Activated B cell treated with CpG ODN at 0.5 μM for 24 hours (primary cell): Measurements from ENCODE around the gene PDCD5. TPM values are rescaled to one million over a fixed set of nuclear protein-coding genes. Genes with fewer than 3 reads are reported as not detected.

Experiments used
- ATAC-seq: fragments of 200-7000 bp; cut with Tn5 transposase; one replicate; pipeline ENCODE4 v1.10.0; 2021; ENCODE audit warnings: low read depth, mild to moderate bottlenecking, moderate library complexity
- CTCF ChIA-PET: fragments of 350-600 bp; sonication (Branson Sonifier 250); formaldehyde crosslinking; loops from one replicate; lab custom pipeline; 2021; ENCODE audit warnings: antibody characterized with exemption; lab: Charles Lee
- POLR2A ChIA-PET: fragments of 350-600 bp; sonication (Branson Sonifier 250); formaldehyde crosslinking; loops from one replicate; lab custom pipeline; 2021; ENCODE audit warnings: antibody characterized with exemption; lab: Charles Lee
- DNase-seq: peaks from one replicate; pipeline ENCODE4 v3.0.0; 2022
- H3K27ac Mint-ChIP-seq: one replicate; pipeline ENCODE4 v1.8.0; 2020; ENCODE audit warnings: mixed read lengths
- H3K27me3 Mint-ChIP-seq: one replicate; pipeline ENCODE4 v1.8.0; 2021; ENCODE audit warnings: mixed read lengths
- H3K36me3 Mint-ChIP-seq: one replicate; pipeline ENCODE4 v1.8.0; 2021; ENCODE audit warnings: low read depth, mixed read lengths
- H3K4me1 Mint-ChIP-seq: one replicate; pipeline ENCODE4 v1.8.0; 2021; ENCODE audit warnings: mixed read lengths
- H3K4me3 Mint-ChIP-seq: one replicate; pipeline ENCODE4 v1.8.0; 2020; ENCODE audit warnings: mild to moderate bottlenecking, mixed read lengths
- H3K9me3 Mint-ChIP-seq: one replicate; pipeline ENCODE4 v1.8.0; 2020; ENCODE audit warnings: mixed read lengths
- CTCF ChIP-seq: fragments of 200-600 bp; IDR thresholded peaks from one replicate; pipeline ENCODE4 v1.8.0; 2022; ENCODE audit warnings: antibody characterized with exemption, mild to moderate bottlenecking
- intact Hi-C: fragments of 100-400 bp; cut with micrococcal nuclease; formaldehyde crosslinking; loops from one replicate; pipeline ENCODE4 v1.15.1; 2024
- total RNA-seq: library from RNA; stranded (reverse); gene quantifications from 2 replicates; pipeline ENCODE4 v1.2.3, GENCODE V29; 2022

PDCD5 gene
- total RNA-seq, 1 donor from 2014 or later, result 58.2 TPM

- ATAC-seq (no peak), DNase-seq (no peak)
- no peak overlapping the region for H3K4me3 Mint-ChIP-seq
- H3K36me3 Mint-ChIP-seq, result no peaks in the 10 kb centered on the region
- POLR2A ChIA-PET, result no interaction called here
- H3K9me3 Mint-ChIP-seq, result peaks cover 10% of the 10 kb centered on the region
- H3K27me3 Mint-ChIP-seq, result peaks cover 11% of the 10 kb centered on the region
- no peaks in the 10 kb centered on the region for H3K4me1 Mint-ChIP-seq
- no peak overlapping the region for H3K27ac Mint-ChIP-seq
- intact Hi-C loops, result no loop called here
- TF ChIP-seq CTCF, result no peak
- CTCF ChIA-PET, result no interaction called here
These were observed 38.4 kb upstream of the PDCD5 start for GRCh38 chr19:32542477-32543108.

GRCh38 chr19:32543115-32543900 lies 37.7 kb upstream of the PDCD5 start:
- POLR2A ChIA-PET, result no interaction called here
- no peak for TF ChIP-seq CTCF

GRCh38 chr19:32544917-32545316 lies 36.1 kb upstream of the PDCD5 start:
- no peaks in the 10 kb centered on the region for H3K4me1 Mint-ChIP-seq
- H3K36me3 Mint-ChIP-seq, result no peaks in the 10 kb centered on the region
- H3K4me3 Mint-ChIP-seq, result no peak overlapping the region
- no peak overlapping the region for H3K27ac Mint-ChIP-seq
- CTCF ChIA-PET, result no interaction called here
- POLR2A ChIA-PET, result no interaction called here
- ATAC-seq (no peak), DNase-seq (no peak)
- peaks cover 7% of the 10 kb centered on the region for H3K27me3 Mint-ChIP-seq
- no peak for TF ChIP-seq CTCF
- H3K9me3 Mint-ChIP-seq, result no peaks in the 10 kb centered on the region
- intact Hi-C loops, result no loop called here

More at GRCh38 chr19:32543115-32543900, 37.7 kb upstream of the PDCD5 start:
- H3K4me1 Mint-ChIP-seq, result no peaks in the 10 kb centered on the region
- ATAC-seq, result no peak
- H3K36me3 Mint-ChIP-seq, result no peaks in the 10 kb centered on the region
- no peak overlapping the region for H3K27ac Mint-ChIP-seq
- peaks cover 5% of the 10 kb centered on the region for H3K9me3 Mint-ChIP-seq
- no peak overlapping the region for H3K4me3 Mint-ChIP-seq
- intact Hi-C loops, result no loop called here
- no peak for DNase-seq
- peaks cover 11% of the 10 kb centered on the region for H3K27me3 Mint-ChIP-seq
- CTCF ChIA-PET, result no interaction called here

- Mint-ChIP-seq H3K4me1 (no peaks in the 10 kb centered on the region), H3K27ac (no peak overlapping the region), H3K4me3 (no peak overlapping the region), H3K9me3 (no peaks in the 10 kb centered on the region), H3K27me3 (no peaks in the 10 kb centered on the region), H3K36me3 (no peaks in the 10 kb centered on the region)
- intact Hi-C loops, result no loop called here
- ATAC-seq (no peak), DNase-seq (no peak)
- ChIA-PET CTCF (no interaction called here), POLR2A (no interaction called here)
- no peak for TF ChIP-seq CTCF
These were observed 30.3 kb upstream of the PDCD5 start for GRCh38 chr19:32550666-32551065.

GRCh38 chr19:32555786-32556185 lies 25.2 kb upstream of the PDCD5 start:
- no peak overlapping the region for H3K4me3 Mint-ChIP-seq
- no peak for DNase-seq
- H3K9me3 Mint-ChIP-seq, result no peaks in the 10 kb centered on the region
- H3K36me3 Mint-ChIP-seq, result no peaks in the 10 kb centered on the region
- POLR2A ChIA-PET, result no interaction called here
- no peak overlapping the region for H3K27ac Mint-ChIP-seq
- CTCF ChIA-PET, result no interaction called here
- no peaks in the 10 kb centered on the region for H3K4me1 Mint-ChIP-seq
- intact Hi-C loops, result no loop called here
- no peak for ATAC-seq
- TF ChIP-seq CTCF, result no peak
- peaks cover 3% of the 10 kb centered on the region for H3K27me3 Mint-ChIP-seq
